Dermis microvascular lymphatic vessel endothelial cell (primary cell): ENCODE results near the gene FAM120A. TPM values are rescaled to one million over a fixed set of nuclear protein-coding genes. Genes with fewer than 3 reads are reported as not detected.

Source experiments
- DNase-seq, 2 donors: peaks; one replicate each; pipeline versions ENCODE4 v3.0.0 to v3.0.0-alpha.2; 2010; ENCODE audit warnings: low read depth in 2 of 2
- total RNA-seq: library from RNA; depleted of rRNA; stranded (reverse); fragments of >200 nt; gene quantifications from 2 replicates; pipeline ENCODE4 v1.2.1, GENCODE V29; 2014

The FAM120A gene
- total RNA-seq, 1 donor from 2014 or later: 77.2 TPM

- no peak for DNase-seq
These were observed 106.1 kb downstream of the FAM120A start for GRCh38 chr9:93557366-93558137.

- no peak for DNase-seq
These were observed 107.0 kb downstream of the FAM120A start for GRCh38 chr9:93558503-93558902.

GRCh38 chr9:93560991-93561390 lies 109.5 kb downstream of the FAM120A start:
- no peak for DNase-seq

- no peak for DNase-seq
These were observed 110.7 kb downstream of the FAM120A start for GRCh38 chr9:93562157-93562556.

GRCh38 chr9:93565089-93565488 lies 113.6 kb downstream of the FAM120A start:
- no peak for DNase-seq

GRCh38 chr9:93566408-93567270 lies 115.2 kb downstream of the FAM120A start:
- peak; percentile 88 to 97 for DNase-seq

GRCh38 chr9:93567271-93567959 lies 115.9 kb downstream of the FAM120A start:
- no peak for DNase-seq

- DNase-seq: no peak
These were observed 116.7 kb downstream of the FAM120A start for GRCh38 chr9:93568169-93568568.

- DNase-seq: no peak
These were observed 118.2 kb downstream of the FAM120A start for GRCh38 chr9:93569621-93570174.

GRCh38 chr9:93572221-93572620 lies 120.7 kb downstream of the FAM120A start:
- no peak for DNase-seq

- no peak for DNase-seq
These were observed 121.4 kb downstream of the FAM120A start for GRCh38 chr9:93572636-93573515.

GRCh38 chr9:93573516-93573828 lies 122.0 kb downstream of the FAM120A start:
- no peak for DNase-seq

- DNase-seq: no peak
These were observed 122.8 kb downstream of the FAM120A start for GRCh38 chr9:93574091-93574899.

GRCh38 chr9:93574900-93575795 lies 123.7 kb downstream of the FAM120A start:
- no peak for DNase-seq

- peak in 1 of 2 donors; percentile 32 for DNase-seq
These were observed 124.3 kb downstream of the FAM120A start for GRCh38 chr9:93575796-93576257.

GRCh38 chr9:93576258-93577077 lies 125.0 kb downstream of the FAM120A start, which contains the start of gene PHF2:
Gene PHF2, plus strand, starts transcription at chr9:93576584. Its CDS starts 190 bp downstream, at chr9:93576774.
- DNase-seq: peak in 1 of 2 donors; percentile 36

- DNase-seq: peak in 1 of 2 donors; percentile 47
These were observed 125.8 kb downstream of the FAM120A start for GRCh38 chr9:93577078-93577974.
